MM.1S (cell line): ENCODE measurements around the gene PRKAG2.

Experiments used
- DNase-seq: peaks from one replicate; pipeline ENCODE4 v3.0.0-alpha.2; 2015
- H2AFZ ChIP-seq: fragments of 300-600 bp; sonication (generic); 2 replicates; pipeline ENCODE4 v1.6.0; 2016; ENCODE audit warnings: antibody characterized with exemption, low read length
- H3F3A ChIP-seq: fragments of 300-600 bp; sonication (generic); 2 replicates; pipeline ENCODE4 v1.6.1; 2016; ENCODE audit warnings: mild to moderate bottlenecking, antibody characterized with exemption, low read length, moderate library complexity, mixed read lengths; ENCODE audit not compliant: insufficient read depth
- H3K27ac ChIP-seq: fragments of 300-600 bp; sonication (generic); 2 replicates; pipeline ENCODE4 v1.5.1; 2016; ENCODE audit warnings: mild to moderate bottlenecking, low read length
- H3K27me3 ChIP-seq: fragments of 300-600 bp; sonication (generic); replicated peaks from 2 replicates; pipeline ENCODE4 v1.6.0; 2016; ENCODE audit warnings: low read length; ENCODE audit not compliant: insufficient read depth
- H3K36me3 ChIP-seq: fragments of 300-600 bp; sonication (generic); replicated peaks from 2 replicates; pipeline ENCODE4 v1.6.1; 2016; ENCODE audit warnings: mild to moderate bottlenecking, low read length, mixed read lengths; ENCODE audit not compliant: insufficient read depth
- H3K4me1 ChIP-seq: fragments of 300-600 bp; sonication (generic); 2 replicates; pipeline ENCODE4 v1.6.1; 2016; ENCODE audit warnings: low read length, mixed read lengths
- H3K4me2 ChIP-seq: fragments of 300-600 bp; sonication (generic); 2 replicates; pipeline ENCODE4 v1.6.0; 2016; ENCODE audit warnings: low read depth, low read length
- H3K4me3 ChIP-seq: fragments of 300-600 bp; sonication (generic); 2 replicates; pipeline ENCODE4 v1.5.1; 2016; ENCODE audit warnings: low read length, mixed read lengths
- H3K79me2 ChIP-seq: fragments of 300-600 bp; sonication (generic); 2 replicates; pipeline ENCODE4 v1.6.1; 2016; ENCODE audit warnings: mixed run types, low read length, mixed read lengths
- H3K9ac ChIP-seq: fragments of 300-600 bp; sonication (generic); 2 replicates; pipeline ENCODE4 v1.6.1; 2016; ENCODE audit warnings: low read length, mixed read lengths
- H3K9me2 ChIP-seq: fragments of 300-600 bp; sonication (generic); replicated peaks from 2 replicates; pipeline ENCODE4 v1.6.1; 2016; ENCODE audit warnings: mild to moderate bottlenecking, low read length, mixed read lengths; ENCODE audit not compliant: insufficient read depth
- H3K9me3 ChIP-seq: fragments of 300-600 bp; sonication (generic); replicated peaks from 2 replicates; pipeline ENCODE4 v1.6.1; 2016; ENCODE audit warnings: mild to moderate bottlenecking, low read length, mixed read lengths; ENCODE audit not compliant: insufficient read depth
- H4K20me1 ChIP-seq: fragments of 300-600 bp; sonication (generic); 2 replicates; pipeline ENCODE4 v1.6.1; 2016; ENCODE audit warnings: mild to moderate bottlenecking, low read length, moderate library complexity, mixed read lengths; ENCODE audit not compliant: insufficient read depth
- CTCF ChIP-seq: fragments of 300-600 bp; sonication (generic); IDR thresholded peaks from 2 replicates; pipeline ENCODE4 v1.5.1; 2016; ENCODE audit warnings: antibody characterized with exemption, low read length, mixed read lengths
- EZH2 ChIP-seq: fragments of 300-600 bp; sonication (generic); optimal IDR thresholded peaks from 2 replicates; pipeline ENCODE3; 2017; ENCODE audit warnings: low read depth, mild to moderate bottlenecking, antibody characterized with exemption, low read length, mixed read lengths
- EZH2phosphoT487 ChIP-seq: fragments of 300-600 bp; sonication (generic); IDR thresholded peaks from 2 replicates; pipeline ENCODE4 v1.6.1; 2018; ENCODE audit warnings: antibody characterized with exemption, low read length

PRKAG2 gene

GRCh38 chr7:151873402-151873965 lies 3.4 kb downstream of the PRKAG2 start:
- H3K79me2 ChIP-seq: no peaks in the 10 kb centered on the region
- H3K27ac ChIP-seq: no peak overlapping the region
- no peak for DNase-seq
- no peaks in the 10 kb centered on the region for H3K36me3 ChIP-seq
- no peaks in the 10 kb centered on the region for H3K9me3 ChIP-seq
- H2AFZ ChIP-seq: no peak overlapping the region
- H4K20me1 ChIP-seq: no peaks in the 10 kb centered on the region
- H3K4me2 ChIP-seq: no peak overlapping the region
- H3K9me2 ChIP-seq: no peaks in the 10 kb centered on the region
- no peaks in the 10 kb centered on the region for H3F3A ChIP-seq
- H3K4me3 ChIP-seq: no peak overlapping the region
- no peak overlapping the region for H3K9ac ChIP-seq
- peaks cover 64% of the 10 kb centered on the region for H3K27me3 ChIP-seq
- H3K4me1 ChIP-seq: no peaks in the 10 kb centered on the region
- TF ChIP-seq EZH2 (no peak), CTCF (no peak), EZH2phosphoT487 (no peak)

GRCh38 chr7:151872531-151873401 lies 4.1 kb downstream of the PRKAG2 start:
- no peaks in the 10 kb centered on the region for H4K20me1 ChIP-seq
- no peaks in the 10 kb centered on the region for H3K36me3 ChIP-seq
- no peaks in the 10 kb centered on the region for H3F3A ChIP-seq
- H3K9me2 ChIP-seq: no peaks in the 10 kb centered on the region
- H3K79me2 ChIP-seq: no peaks in the 10 kb centered on the region
- no peak overlapping the region for H3K4me2 ChIP-seq
- no peaks in the 10 kb centered on the region for H3K4me1 ChIP-seq
- no peak overlapping the region for H3K4me3 ChIP-seq
- TF ChIP-seq CTCF (no peak), EZH2 (no peak), EZH2phosphoT487 (no peak)
- no peak overlapping the region for H3K9ac ChIP-seq
- DNase-seq: no peak
- no peaks in the 10 kb centered on the region for H3K9me3 ChIP-seq
- no peak overlapping the region for H2AFZ ChIP-seq
- no peak overlapping the region for H3K27ac ChIP-seq
- H3K27me3 ChIP-seq: peaks cover 64% of the 10 kb centered on the region

GRCh38 chr7:151871904-151872303 lies 5.0 kb downstream of the PRKAG2 start:
- H3K27me3 ChIP-seq: peaks cover 68% of the 10 kb centered on the region
- H3F3A ChIP-seq: no peaks in the 10 kb centered on the region
- no peak overlapping the region for H3K27ac ChIP-seq
- no peak overlapping the region for H2AFZ ChIP-seq
- no peak overlapping the region for H3K4me3 ChIP-seq
- no peaks in the 10 kb centered on the region for H3K79me2 ChIP-seq
- no peaks in the 10 kb centered on the region for H4K20me1 ChIP-seq
- no peak for TF ChIP-seq CTCF
- no peak for TF ChIP-seq EZH2phosphoT487
- TF ChIP-seq EZH2: no peak
- no peaks in the 10 kb centered on the region for H3K36me3 ChIP-seq
- no peak for DNase-seq
- H3K9me3 ChIP-seq: no peaks in the 10 kb centered on the region
- H3K4me2 ChIP-seq: no peak overlapping the region
- H3K9ac ChIP-seq: no peak overlapping the region
- H3K9me2 ChIP-seq: no peaks in the 10 kb centered on the region
- no peaks in the 10 kb centered on the region for H3K4me1 ChIP-seq
